GM10266 (cell line): ENCODE results near the gene PRG3.

Experiments used
- DNase-seq: peaks from one replicate; pipeline ENCODE4 v3.0.0; 2012; ENCODE audit errors: extremely low spot score
- CTCF ChIP-seq: IDR thresholded peaks from 2 replicates; pipeline ENCODE4 v1.5.1; 2012; ENCODE audit warnings: mild to moderate bottlenecking, low read depth; ENCODE audit not compliant: control insufficient read depth, insufficient read depth; ENCODE audit errors: missing control alignments

The PRG3 gene

GRCh38 chr11:57357310-57357709 lies 23.6 kb downstream of the PRG3 start:
- no peak for DNase-seq

GRCh38 chr11:57356268-57356667 lies 24.7 kb downstream of the PRG3 start:
- no peak for DNase-seq
- TF ChIP-seq CTCF, result no peak

More at GRCh38 chr11:57357310-57357709, 23.6 kb downstream of the PRG3 start:
- no peak for TF ChIP-seq CTCF

- DNase-seq, result no peak
- no peak for TF ChIP-seq CTCF
Observed at GRCh38 chr11:57354699-57355098, 26.3 kb downstream of the PRG3 start.

GRCh38 chr11:57353852-57354251 lies 27.1 kb downstream of the PRG3 start:
- DNase-seq, result no peak
- no peak for TF ChIP-seq CTCF

GRCh38 chr11:57353446-57353845 lies 27.5 kb downstream of the PRG3 start:
- no peak for TF ChIP-seq CTCF
- DNase-seq, result no peak

GRCh38 chr11:57353036-57353435 lies 27.9 kb downstream of the PRG3 start:
- no peak for TF ChIP-seq CTCF
- no peak for DNase-seq

- DNase-seq, result peak; percentile 73
- peak; percentile 84 for TF ChIP-seq CTCF
Observed at GRCh38 chr11:57349491-57350274, 31.3 kb downstream of the PRG3 start.
